IPS-NIHi7 (cell line): ENCODE measurements around the gene SHCBP1L.

Source experiments
- DNase-seq: peaks from one replicate; pipeline ENCODE4 v3.0.0; 2012; ENCODE audit warnings: mixed read lengths; ENCODE audit errors: extremely low spot score

Gene SHCBP1L

GRCh38 chr1:182952677-182953444 is at the start of gene SHCBP1L:
Gene SHCBP1L, minus strand, starts transcription at chr1:182953166. Its CDS starts 33 bp downstream, at chr1:182953133.
- DNase-seq: no peak

- no peak for DNase-seq
Measured at GRCh38 chr1:183002267-183002666, 49.3 kb upstream of the SHCBP1L start.

GRCh38 chr1:183000167-183000962 is 47.4 kb upstream of the SHCBP1L start:
- no peak for DNase-seq

- DNase-seq: no peak
Measured at GRCh38 chr1:182998482-182998881, 45.5 kb upstream of the SHCBP1L start.

- no peak for DNase-seq
Measured at GRCh38 chr1:182996816-182997215, 43.9 kb upstream of the SHCBP1L start.

- DNase-seq: no peak
Measured at GRCh38 chr1:182995894-182996293, 42.9 kb upstream of the SHCBP1L start.

- DNase-seq: no peak
Measured at GRCh38 chr1:182993746-182994145, 40.8 kb upstream of the SHCBP1L start.

- peak; percentile 11 for DNase-seq
Measured at GRCh38 chr1:182990413-182991144, 37.6 kb upstream of the SHCBP1L start.

GRCh38 chr1:182985876-182986275 is 32.9 kb upstream of the SHCBP1L start:
- no peak for DNase-seq

- no peak for DNase-seq
Measured at GRCh38 chr1:182984621-182985020, 31.7 kb upstream of the SHCBP1L start.

GRCh38 chr1:182984138-182984537 is 31.2 kb upstream of the SHCBP1L start:
- DNase-seq: no peak

GRCh38 chr1:182978151-182978853 is 25.3 kb upstream of the SHCBP1L start:
- DNase-seq: no peak

GRCh38 chr1:182977480-182977879 is 24.5 kb upstream of the SHCBP1L start:
- DNase-seq: no peak

GRCh38 chr1:182974506-182975191 is 21.7 kb upstream of the SHCBP1L start:
- DNase-seq: peak; percentile 26

GRCh38 chr1:182972829-182973228 is 19.9 kb upstream of the SHCBP1L start:
- no peak for DNase-seq

GRCh38 chr1:182972231-182972630 is 19.3 kb upstream of the SHCBP1L start:
- DNase-seq: no peak

GRCh38 chr1:182971219-182971618 is 18.3 kb upstream of the SHCBP1L start:
- no peak for DNase-seq

- no peak for DNase-seq
Measured at GRCh38 chr1:182968836-182969734, 16.1 kb upstream of the SHCBP1L start.

GRCh38 chr1:182968151-182968741 is 15.3 kb upstream of the SHCBP1L start:
- DNase-seq: no peak

- DNase-seq: no peak
Measured at GRCh38 chr1:182965861-182966260, 12.9 kb upstream of the SHCBP1L start.
